T-helper 22 cell (primary cell): Measurements from ENCODE around the gene DIP2A.
"Not testable (repeated sequence)": the region's sequence is repeated elsewhere in the genome, so short reads cannot be mapped to it uniquely, and the experiment has no call there.

ENCODE experiments used
- DNase-seq: peaks from one replicate; pipeline ENCODE4 v3.0.0-alpha.2; 2020; ENCODE audit warnings: low read depth

DIP2A gene

GRCh38 chr21:46425041-46425440, 33.6 kb upstream of the DIP2A start:
- no peak for DNase-seq

- no peak for DNase-seq
Measured at GRCh38 chr21:46425571-46425970, 33.1 kb upstream of the DIP2A start.

GRCh38 chr21:46426313-46427046, 32.2 kb upstream of the DIP2A start:
- DNase-seq, result no peak

- no peak for DNase-seq
Measured at GRCh38 chr21:46427516-46427915, 31.2 kb upstream of the DIP2A start.

GRCh38 chr21:46428286-46428685, 30.4 kb upstream of the DIP2A start:
- no peak for DNase-seq

- DNase-seq, result no peak
Measured at GRCh38 chr21:46428987-46429710, 29.5 kb upstream of the DIP2A start.

GRCh38 chr21:46429754-46430681, 28.7 kb upstream of the DIP2A start:
- no peak for DNase-seq

- DNase-seq, result no peak
Measured at GRCh38 chr21:46431448-46431847, 27.2 kb upstream of the DIP2A start.

GRCh38 chr21:46431884-46432488, 26.7 kb upstream of the DIP2A start:
- no peak for DNase-seq

- not testable (repeated sequence) for DNase-seq
Measured at GRCh38 chr21:46433116-46433515, 25.6 kb upstream of the DIP2A start.

- no peak for DNase-seq
Measured at GRCh38 chr21:46434322-46434958, 24.3 kb upstream of the DIP2A start.

GRCh38 chr21:46435786-46436227, 22.9 kb upstream of the DIP2A start:
- no peak for DNase-seq

GRCh38 chr21:46436621-46437020, 22.1 kb upstream of the DIP2A start:
- DNase-seq, result no peak

GRCh38 chr21:46437096-46437498, 21.6 kb upstream of the DIP2A start:
- no peak for DNase-seq

- DNase-seq, result no peak
Measured at GRCh38 chr21:46437511-46437910, 21.2 kb upstream of the DIP2A start.

GRCh38 chr21:46438241-46438640, 20.4 kb upstream of the DIP2A start:
- no peak for DNase-seq

- no peak for DNase-seq
Measured at GRCh38 chr21:46439906-46440305, 18.8 kb upstream of the DIP2A start.

GRCh38 chr21:46441331-46441730, 17.4 kb upstream of the DIP2A start:
- DNase-seq, result no peak

GRCh38 chr21:46441961-46442498, 16.7 kb upstream of the DIP2A start:
- no peak for DNase-seq

- DNase-seq, result no peak
Measured at GRCh38 chr21:46442938-46443337, 15.8 kb upstream of the DIP2A start.

- DNase-seq, result no peak
Measured at GRCh38 chr21:46443910-46444309, 14.8 kb upstream of the DIP2A start.
